DND-41 (cell line): ENCODE data around the gene SLC25A18.

Experiments used
- ATAC-seq: fragments of 200-7000 bp; cut with Tn5 transposase; 3 replicates; pipeline ENCODE4 v1.9.1; 2021; ENCODE audit warnings: low read depth; ENCODE audit not compliant: insufficient read depth
- DNase-seq: peaks from one replicate; pipeline ENCODE4 v3.0.0-alpha.2; 2020
- H2AFZ ChIP-seq: 2 replicates; pipeline ENCODE4 v1.6.0; 2012; ENCODE audit warnings: low read depth, low read length
- H3K27ac ChIP-seq: 2 replicates; pipeline ENCODE4 v1.5.1; 2012; ENCODE audit warnings: low read length, inconsistent platforms
- H3K27me3 ChIP-seq: fragments of 200-600 bp; sonication (generic); 2 replicates; pipeline ENCODE4 v1.6.0; 2012; ENCODE audit warnings: low read length, mild to moderate bottlenecking, inconsistent platforms; ENCODE audit not compliant: insufficient read depth, poor library complexity
- H3K36me3 ChIP-seq: 2 replicates; pipeline ENCODE4 v1.5.1; 2012; ENCODE audit warnings: low read length, inconsistent platforms; ENCODE audit not compliant: insufficient read depth
- H3K4me1 ChIP-seq: 2 replicates; pipeline ENCODE4 v1.5.1; 2012; ENCODE audit warnings: mild to moderate bottlenecking, low read length; ENCODE audit not compliant: insufficient read depth
- H3K4me2 ChIP-seq: 2 replicates; pipeline ENCODE4 v1.6.0; 2012; ENCODE audit warnings: mild to moderate bottlenecking, moderate library complexity, low read length, inconsistent platforms; ENCODE audit not compliant: insufficient read depth
- H3K4me3 ChIP-seq, 2 experiments: fragments of 200-600 bp in 1 of 2; shearing (Covaris generic) in 1 of 2; 2 replicates each; pipeline ENCODE4 v1.5.1; 2012 to 2016; ENCODE audit warnings: inconsistent platforms in 2 of 2, low read length in 2 of 2, mild to moderate bottlenecking in 2 of 2, low read depth in 1 of 2, moderate library complexity in 1 of 2
- H3K79me2 ChIP-seq: 2 replicates; pipeline ENCODE4 v1.6.0; 2012; ENCODE audit warnings: low read length, inconsistent platforms; ENCODE audit not compliant: insufficient read depth
- H3K9ac ChIP-seq: 2 replicates; pipeline ENCODE4 v1.6.0; 2012; ENCODE audit warnings: low read depth, mild to moderate bottlenecking, inconsistent platforms, low read length, moderate library complexity
- H3K9me3 ChIP-seq: 2 replicates; pipeline ENCODE4 v1.5.1; 2012; ENCODE audit warnings: low read length, moderate library complexity, mild to moderate bottlenecking, inconsistent platforms; ENCODE audit not compliant: insufficient read depth, severe bottlenecking
- H4K20me1 ChIP-seq: 2 replicates; pipeline ENCODE4 v1.6.0; 2012; ENCODE audit warnings: low read length; ENCODE audit not compliant: insufficient read depth
- EZH2 ChIP-seq: IDR thresholded peaks from 3 replicates; pipeline ENCODE4 v1.6.1; 2012; ENCODE audit warnings: borderline replicate concordance, low read depth, mild to moderate bottlenecking, moderate library complexity, low read length, inconsistent platforms; ENCODE audit not compliant: severe bottlenecking
- TF ChIP-seq, protein P1 (sequence below): IDR thresholded peaks from 2 replicates; pipeline ENCODE4 v1.5.1; 2012; ENCODE audit warnings: borderline replicate concordance, low read length, moderate library complexity, mild to moderate bottlenecking; ENCODE audit not compliant: poor library complexity, severe bottlenecking; ENCODE audit errors: extremely low read depth

Gene SLC25A18

DNA sequence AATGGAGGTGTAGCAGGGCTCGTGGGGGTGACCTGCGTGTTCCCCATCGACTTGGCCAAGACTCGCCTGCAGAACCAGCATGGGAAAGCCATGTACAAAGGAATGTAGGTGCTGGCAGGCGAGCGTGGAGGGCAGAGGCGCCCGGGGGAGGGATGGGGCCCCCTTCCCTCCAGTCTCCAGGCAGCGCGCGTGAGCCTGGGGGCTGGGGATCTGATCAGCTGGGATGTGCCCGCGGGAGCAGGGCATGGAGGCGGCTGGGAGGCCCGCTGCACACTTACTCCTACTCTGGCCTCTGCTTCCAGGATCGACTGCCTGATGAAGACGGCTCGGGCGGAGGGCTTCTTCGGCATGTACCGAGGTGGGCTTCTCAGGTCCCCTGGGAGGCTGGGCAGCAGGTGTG, 17.8 kb downstream of the SLC25A18 start:
- no peaks in the 10 kb centered on the region for H3K9me3 ChIP-seq
- H3K4me2 ChIP-seq = no peak overlapping the region
- H3K4me3 ChIP-seq = no peak overlapping the region
- no peak overlapping the region for H3K27ac ChIP-seq
- H3K9ac ChIP-seq = no peak overlapping the region
- H3K4me1 ChIP-seq = no peaks in the 10 kb centered on the region
- H4K20me1 ChIP-seq = no peaks in the 10 kb centered on the region
- H3K79me2 ChIP-seq = no peaks in the 10 kb centered on the region
- H3K36me3 ChIP-seq = no peaks in the 10 kb centered on the region
- TF ChIP-seq, protein P1, sequence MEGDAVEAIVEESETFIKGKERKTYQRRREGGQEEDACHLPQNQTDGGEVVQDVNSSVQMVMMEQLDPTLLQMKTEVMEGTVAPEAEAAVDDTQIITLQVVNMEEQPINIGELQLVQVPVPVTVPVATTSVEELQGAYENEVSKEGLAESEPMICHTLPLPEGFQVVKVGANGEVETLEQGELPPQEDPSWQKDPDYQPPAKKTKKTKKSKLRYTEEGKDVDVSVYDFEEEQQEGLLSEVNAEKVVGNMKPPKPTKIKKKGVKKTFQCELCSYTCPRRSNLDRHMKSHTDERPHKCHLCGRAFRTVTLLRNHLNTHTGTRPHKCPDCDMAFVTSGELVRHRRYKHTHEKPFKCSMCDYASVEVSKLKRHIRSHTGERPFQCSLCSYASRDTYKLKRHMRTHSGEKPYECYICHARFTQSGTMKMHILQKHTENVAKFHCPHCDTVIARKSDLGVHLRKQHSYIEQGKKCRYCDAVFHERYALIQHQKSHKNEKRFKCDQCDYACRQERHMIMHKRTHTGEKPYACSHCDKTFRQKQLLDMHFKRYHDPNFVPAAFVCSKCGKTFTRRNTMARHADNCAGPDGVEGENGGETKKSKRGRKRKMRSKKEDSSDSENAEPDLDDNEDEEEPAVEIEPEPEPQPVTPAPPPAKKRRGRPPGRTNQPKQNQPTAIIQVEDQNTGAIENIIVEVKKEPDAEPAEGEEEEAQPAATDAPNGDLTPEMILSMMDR = no peak
- TF ChIP-seq EZH2 = no peak
- DNase-seq (no peak), ATAC-seq (no peak)
- H2AFZ ChIP-seq = no peak overlapping the region
- no peaks in the 10 kb centered on the region for H3K27me3 ChIP-seq

GRCh38 chr22:17581631-17582030, 18.3 kb downstream of the SLC25A18 start:
- no peak overlapping the region for H2AFZ ChIP-seq
- H3K9ac ChIP-seq = no peak overlapping the region
- no peak overlapping the region for H3K27ac ChIP-seq
- H3K36me3 ChIP-seq = no peaks in the 10 kb centered on the region
- H3K4me2 ChIP-seq = no peak overlapping the region
- H3K79me2 ChIP-seq = no peaks in the 10 kb centered on the region
- H3K4me1 ChIP-seq = no peaks in the 10 kb centered on the region
- H3K27me3 ChIP-seq = no peaks in the 10 kb centered on the region
- TF ChIP-seq EZH2 = no peak
- TF ChIP-seq, protein P1 = no peak
- no peaks in the 10 kb centered on the region for H4K20me1 ChIP-seq
- DNase-seq (no peak), ATAC-seq (no peak)
- no peaks in the 10 kb centered on the region for H3K9me3 ChIP-seq
- H3K4me3 ChIP-seq = no peak overlapping the region

DNA sequence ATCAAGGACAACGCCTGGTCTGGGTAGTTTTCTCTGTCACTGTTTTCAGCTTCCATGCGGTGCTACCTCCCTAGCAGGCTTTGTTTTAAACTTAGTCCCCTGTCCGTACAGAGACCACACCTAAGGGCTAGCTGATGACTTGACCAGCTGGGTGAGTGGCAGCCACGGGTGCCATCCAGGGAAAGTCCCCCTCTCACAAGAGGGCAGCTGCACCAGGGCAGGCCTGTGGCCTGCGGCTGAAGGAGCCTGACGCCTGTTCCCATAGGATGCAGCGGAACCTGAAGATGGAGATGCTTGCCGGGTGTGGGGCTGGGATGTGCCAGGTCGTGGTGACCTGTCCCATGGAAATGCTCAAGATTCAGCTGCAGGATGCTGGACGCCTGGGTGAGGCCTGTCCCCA, 19.9 kb downstream of the SLC25A18 start:
- no peak overlapping the region for H2AFZ ChIP-seq
- no peaks in the 10 kb centered on the region for H3K79me2 ChIP-seq
- no peaks in the 10 kb centered on the region for H3K27me3 ChIP-seq
- no peaks in the 10 kb centered on the region for H4K20me1 ChIP-seq
- H3K9me3 ChIP-seq = no peaks in the 10 kb centered on the region
- H3K27ac ChIP-seq = no peak overlapping the region
- TF ChIP-seq, protein P1 = no peak
- no peak for TF ChIP-seq EZH2
- DNase-seq (no peak), ATAC-seq (no peak)
- no peak overlapping the region for H3K9ac ChIP-seq
- H3K4me2 ChIP-seq = no peak overlapping the region
- H3K4me3 ChIP-seq = no peak overlapping the region
- H3K4me1 ChIP-seq = no peaks in the 10 kb centered on the region
- no peaks in the 10 kb centered on the region for H3K36me3 ChIP-seq

GRCh38 chr22:17586831-17587440, 23.6 kb downstream of the SLC25A18 start:
- H3K9me3 ChIP-seq = no peaks in the 10 kb centered on the region
- no peak overlapping the region for H3K27ac ChIP-seq
- no peaks in the 10 kb centered on the region for H3K79me2 ChIP-seq
- no peaks in the 10 kb centered on the region for H3K27me3 ChIP-seq
- H4K20me1 ChIP-seq = no peaks in the 10 kb centered on the region
- ATAC-seq (no peak), DNase-seq (no peak)
- no peak overlapping the region for H3K4me3 ChIP-seq
- TF ChIP-seq EZH2 = no peak
- TF ChIP-seq, protein P1 = no peak
- peaks cover 13% of the 10 kb centered on the region for H3K36me3 ChIP-seq
- H3K9ac ChIP-seq = no peak overlapping the region
- no peak overlapping the region for H2AFZ ChIP-seq
- H3K4me1 ChIP-seq = no peaks in the 10 kb centered on the region
- no peak overlapping the region for H3K4me2 ChIP-seq
